IMR-90 (cell line): ENCODE data around the gene C1orf74. TPM values are rescaled to one million over a fixed set of nuclear protein-coding genes. Genes with fewer than 3 reads are reported as not detected.

Experiments used
- ATAC-seq: fragments of 200-7000 bp; cut with Tn5 transposase; 2 replicates; pipeline ENCODE4 v1.9.1; 2020; ENCODE audit warnings: low read depth, mild to moderate bottlenecking, moderate library complexity
- BruUV-seq: library from RNA; stranded (reverse); fragments of 400-500 nt; replicated peaks from 2 replicates; lab custom pipeline; 2021; lab: Mats Ljungman, UMichigan
- CTCF ChIA-PET: fragments of 300-600 bp; formaldehyde crosslinking; extraction: SDS; loops from one replicate; lab custom pipeline; 2021; ENCODE audit warnings: antibody characterized with exemption; lab: Yijun Ruan, JAX
- POLR2A ChIA-PET: fragments of 300-600 bp; sonication (Branson Sonifier 250); formaldehyde crosslinking; loops from one replicate; lab custom pipeline; 2022; ENCODE audit warnings: antibody characterized with exemption; ENCODE audit not compliant: unreplicated experiment; lab: Charles Lee
- DNase-seq: peaks from one replicate; pipeline ENCODE4 v3.0.0; 2013
- H2AFZ ChIP-seq: replicated peaks from 2 replicates; pipeline ENCODE3; 2013; ENCODE audit warnings: low read length, mild to moderate bottlenecking; ENCODE audit not compliant: poor library complexity
- H2AK5ac ChIP-seq: 2 replicates; pipeline ENCODE4 v1.6.1; 2013; ENCODE audit warnings: low read depth, low read length, inconsistent platforms
- H2AK9ac ChIP-seq: replicated peaks from 2 replicates; pipeline ENCODE3; 2013; ENCODE audit warnings: mild to moderate bottlenecking, low read depth, low read length, moderate library complexity; ENCODE audit not compliant: poor library complexity
- H2BK120ac ChIP-seq: 2 replicates; pipeline ENCODE4 v1.6.1; 2013; ENCODE audit warnings: low read depth, low read length, inconsistent platforms
- H2BK15ac ChIP-seq: 3 replicates; pipeline ENCODE4 v1.6.1; 2013; ENCODE audit warnings: low read depth, low read length, inconsistent platforms
- H2BK20ac ChIP-seq: 2 replicates; pipeline ENCODE4 v1.6.1; 2013; ENCODE audit warnings: low read depth, mild to moderate bottlenecking, inconsistent platforms, low read length, moderate library complexity
- H2BK5ac ChIP-seq: 2 replicates; pipeline ENCODE4 v1.6.1; 2013; ENCODE audit warnings: mild to moderate bottlenecking, low read depth, low read length, inconsistent platforms; ENCODE audit not compliant: poor library complexity, severe bottlenecking
- H3K14ac ChIP-seq: replicated peaks from 2 replicates; pipeline ENCODE4 v1.6.1; 2013; ENCODE audit warnings: low read depth, low read length, inconsistent platforms
- H3K18ac ChIP-seq: 2 replicates; pipeline ENCODE4 v1.6.1; 2013; ENCODE audit warnings: low read depth, low read length, control low read depth
- H3K23ac ChIP-seq: 2 replicates; pipeline ENCODE4 v1.6.1; 2013; ENCODE audit warnings: low read depth, low read length, inconsistent platforms
- H3K27ac ChIP-seq: 2 replicates; pipeline ENCODE4 v1.5.1; 2013; ENCODE audit warnings: mild to moderate bottlenecking, control low read depth, low read length; ENCODE audit not compliant: insufficient read depth
- H3K27me3 ChIP-seq: 2 replicates; pipeline ENCODE4 v1.6.1; 2013; ENCODE audit warnings: low read length; ENCODE audit not compliant: control insufficient read depth, insufficient read depth
- H3K36me3 ChIP-seq: 2 replicates; pipeline ENCODE4 v1.6.1; 2013; ENCODE audit warnings: low read length, mixed read lengths; ENCODE audit not compliant: control insufficient read depth, insufficient read depth
- H3K4ac ChIP-seq: 2 replicates; pipeline ENCODE4 v1.6.1; 2013; ENCODE audit warnings: low read depth, low read length, inconsistent platforms
- H3K4me1 ChIP-seq: 2 replicates; pipeline ENCODE4 v1.6.1; 2013; ENCODE audit warnings: low read length, mixed read lengths; ENCODE audit not compliant: control insufficient read depth, insufficient read depth
- H3K4me2 ChIP-seq: 2 replicates; pipeline ENCODE4 v1.6.1; 2013; ENCODE audit warnings: low read depth, mild to moderate bottlenecking, control low read depth, low read length, moderate library complexity
- H3K4me3 ChIP-seq: 2 replicates; pipeline ENCODE4 v1.5.1; 2013; ENCODE audit warnings: low read depth, mild to moderate bottlenecking, control low read depth, low read length, moderate library complexity; ENCODE audit not compliant: insufficient read depth
- H3K56ac ChIP-seq: 2 replicates; pipeline ENCODE4 v1.6.1; 2013; ENCODE audit warnings: low read length, inconsistent platforms; ENCODE audit not compliant: insufficient read depth; ENCODE audit errors: extremely low read depth
- H3K79me1 ChIP-seq, 2 experiments: 2 replicates each; pipeline ENCODE4 v1.6.1; 2013; ENCODE audit warnings: low read length in 2 of 2, inconsistent platforms in 1 of 2, low read depth in 1 of 2
- H3K9ac ChIP-seq: 2 replicates; pipeline ENCODE4 v1.6.1; 2013; ENCODE audit warnings: low read depth, low read length, control low read depth
- H3K9me1 ChIP-seq: 2 replicates; pipeline ENCODE4 v1.6.1; 2013; ENCODE audit warnings: low read length, inconsistent platforms; ENCODE audit not compliant: insufficient read depth
- H3K9me3 ChIP-seq: 2 replicates; pipeline ENCODE4 v1.6.1; 2013; ENCODE audit warnings: low read length; ENCODE audit not compliant: control insufficient read depth, insufficient read depth
- H4K20me1 ChIP-seq: 2 replicates; pipeline ENCODE4 v1.6.1; 2013; ENCODE audit warnings: low read length, inconsistent platforms; ENCODE audit not compliant: insufficient read depth
- H4K5ac ChIP-seq: 2 replicates; pipeline ENCODE4 v1.6.1; 2013; ENCODE audit warnings: mild to moderate bottlenecking, low read depth, low read length, control low read depth
- H4K8ac ChIP-seq, 2 experiments: 2 replicates each; pipeline ENCODE4 v1.6.1; 2013; ENCODE audit warnings: low read depth in 2 of 2, low read length in 2 of 2, control low read depth in 1 of 2, inconsistent platforms in 1 of 2
- H4K91ac ChIP-seq: 2 replicates; pipeline ENCODE4 v1.6.1; 2013; ENCODE audit warnings: low read depth, low read length, inconsistent platforms; ENCODE audit not compliant: insufficient read depth
- CTCF ChIP-seq: conservative IDR thresholded peaks from 2 replicates; pipeline ENCODE4 v1.5.1; 2012; ENCODE audit warnings: mild to moderate bottlenecking, low read depth, low read length, improper control_type of control experiment
- FOS ChIP-seq: fragments of 150-350 bp; IDR thresholded peaks from 2 replicates; pipeline ENCODE4 v1.6.1; 2016; ENCODE audit warnings: low read depth, low read length
- MAFK ChIP-seq: IDR thresholded peaks from 2 replicates; pipeline ENCODE4 v1.6.1; 2012; ENCODE audit warnings: low read depth, low read length, improper control_type of control experiment
- MAZ ChIP-seq: IDR thresholded peaks from 2 replicates; pipeline ENCODE4 v1.6.1; 2012; ENCODE audit warnings: low read depth, mild to moderate bottlenecking, low read length, improper control_type of control experiment, moderate library complexity, borderline replicate concordance
- MXI1 ChIP-seq: IDR thresholded peaks from 2 replicates; pipeline ENCODE4 v1.6.1; 2012; ENCODE audit warnings: low read depth, mild to moderate bottlenecking, low read length, moderate library complexity, borderline replicate concordance
- NFE2L2 ChIP-seq: fragments of 150-350 bp; IDR thresholded peaks from 2 replicates; pipeline ENCODE4 v1.6.1; 2016; ENCODE audit warnings: low read depth, mild to moderate bottlenecking, low read length
- POLR2A ChIP-seq: IDR thresholded peaks from 2 replicates; pipeline ENCODE4 v1.6.1; 2012; ENCODE audit warnings: mild to moderate bottlenecking, low read depth, low read length
- RAD21 ChIP-seq: IDR thresholded peaks from 2 replicates; pipeline ENCODE4 v1.6.1; 2012; ENCODE audit warnings: low read length, improper control_type of control experiment
- RCOR1 ChIP-seq: IDR thresholded peaks from 2 replicates; pipeline ENCODE4 v1.6.1; 2012; ENCODE audit warnings: mild to moderate bottlenecking, low read length, improper control_type of control experiment; ENCODE audit not compliant: insufficient replicate concordance
- RFX5 ChIP-seq: IDR thresholded peaks from 2 replicates; pipeline ENCODE4 v1.8.0; 2012; ENCODE audit warnings: low read depth, mild to moderate bottlenecking, low read length, moderate library complexity
- WGBS, 2 experiments: methylation state at CpG; one replicate each; pipeline versions ENCODE4 v1.1.5 to v1.1.7; 2013; ENCODE audit warnings: missing lambda C conversion rate in 2 of 2; ENCODE audit not compliant: insufficient read length in 1 of 2; ENCODE audit errors: extremely low coverage in 2 of 2; 5-methylcytosine and 5-hydroxymethylcytosine counted together
- dilution Hi-C: fragments of 300-500 bp; cut with HindIII; formaldehyde crosslinking; loops from one replicate; pipeline ENCODE4 v1.14.3; 2018; ENCODE audit warnings: low sequenced_read_pairs; ENCODE audit not compliant: unreplicated experiment
- in situ Hi-C: fragments of 300-500 bp; cut with MboI; formaldehyde crosslinking; loops from 3 replicates; pipeline ENCODE4 v1.14.3; 2019; ENCODE audit warnings: low sequenced_read_pairs, inconsistent platforms, mixed read lengths
- intact Hi-C: fragments of 100-400 bp; cut with micrococcal nuclease; formaldehyde crosslinking; loops from 2 replicates; pipeline ENCODE4 v1.10.0; 2022
- polyA plus RNA-seq, 3 experiments: library from polyadenylated mRNA; depleted of rRNA; stranded (reverse); fragments of >200 nt; gene quantifications; 2 replicates each; pipeline ENCODE4 v1.2.3, GENCODE V29; 2012; ENCODE audit warnings: low replicate concordance in 1 of 3
- total RNA-seq: library from RNA; depleted of rRNA; stranded (reverse); fragments of >200 nt; gene quantifications from 2 replicates; pipeline ENCODE4 v1.2.3, GENCODE V29; 2012

C1orf74 gene
- total and polyA plus RNA-seq, 2 of the 4 experiments (the other 2 are of a cell fraction), result 1.1 to 4.3 TPM

DNA sequence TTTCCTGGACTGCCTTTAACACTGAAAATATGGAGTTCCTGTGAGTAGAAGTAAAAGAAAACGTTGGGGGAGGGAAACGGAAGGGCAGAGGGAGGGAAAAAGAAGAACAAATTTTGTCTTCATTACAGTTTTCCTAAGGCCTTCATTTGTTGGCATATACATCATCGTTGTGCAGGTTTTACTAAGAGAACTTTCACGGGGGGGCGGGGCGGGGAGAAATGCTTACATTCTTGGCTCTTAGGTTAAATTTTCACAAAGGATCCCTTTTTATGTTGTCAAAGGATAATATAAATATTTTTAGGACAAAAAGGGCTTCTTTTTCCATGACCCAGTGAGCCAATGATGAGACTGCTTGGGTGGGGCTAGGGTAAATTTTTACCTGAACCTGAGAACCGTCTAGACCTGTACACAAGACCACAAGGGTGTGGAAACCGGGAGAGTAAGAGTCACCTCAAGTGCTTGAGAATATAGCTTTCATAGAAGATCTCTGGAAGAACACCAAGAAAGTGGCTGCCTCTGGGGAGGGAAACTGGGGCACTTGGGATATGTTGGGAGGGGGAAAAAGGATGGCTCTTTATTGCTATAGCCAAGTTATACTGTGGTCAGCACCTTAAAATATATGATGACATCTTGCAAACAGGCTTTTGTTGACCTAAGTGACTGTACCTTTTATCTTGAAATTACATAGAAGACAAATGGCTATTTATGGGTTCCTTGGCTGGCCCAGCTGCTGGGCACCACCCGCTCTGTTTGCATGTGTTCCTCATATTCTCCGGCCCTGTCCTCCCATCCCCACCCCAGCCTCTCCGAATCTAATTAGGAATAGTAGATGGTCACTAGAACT is 41.5 kb upstream of the C1orf74 start (continued):
- no peak for TF ChIP-seq NFE2L2
- no peak for TF ChIP-seq POLR2A

- peak; percentile 78 for DNase-seq
- BruUV-seq, result no TSS peak
- TF ChIP-seq MAZ, result no peak
- TF ChIP-seq RFX5, result no peak
- TF ChIP-seq MAFK, result no peak
- no peak for TF ChIP-seq NFE2L2
- peak; percentile 55 for TF ChIP-seq RAD21
- no peak for TF ChIP-seq MXI1
- no peak for TF ChIP-seq FOS
- no peak for TF ChIP-seq POLR2A
- TF ChIP-seq CTCF, result peak; percentile 73
- no peak for TF ChIP-seq RCOR1
Observed at GRCh38 chr1:209823143-209824041, 39.0 kb upstream of the C1orf74 start.

More at GRCh38 chr1:209823143-209824041, 39.0 kb upstream of the C1orf74 start:
- Histone ChIP-seq H2BK20ac (peak overlapping the region; percentile 74; the same call in 1 of the 2 replicates), H2AFZ (peak overlapping the region; percentile 83), H2BK15ac (peak overlapping the region; percentile 70; the same call in 1 of the 3 replicates), H3K4ac (peak overlapping the region; percentile 43; the same call in 1 of the 2 replicates), H3K14ac (peak overlapping the region; percentile 59), H3K9ac (no peak overlapping the region), H3K23ac (peak overlapping the region; percentile 37; the same call in 1 of the 2 replicates), H3K4me2 (peak overlapping the region; percentile 40; the same call in 1 of the 2 replicates), H4K5ac (peak overlapping the region; percentile 4; the same call in 1 of the 2 replicates), H2BK120ac (peak overlapping the region; percentile 59; the same call in 1 of the 2 replicates), H4K20me1 (no peaks in the 10 kb centered on the region), H3K36me3 (no peaks in the 10 kb centered on the region), H2BK5ac (peak overlapping the region; percentile 35), H3K4me1 (no peaks in the 10 kb centered on the region), H3K27ac (no peak overlapping the region), H2AK5ac (no peak overlapping the region), H3K4me3 (no peak overlapping the region), H4K91ac (no peak overlapping the region), H3K18ac (no peak overlapping the region), H2AK9ac (no peak overlapping the region), H3K27me3 (no peaks in the 10 kb centered on the region), H3K56ac (no peak overlapping the region), H4K8ac (peak overlapping the region; percentile 17 to 72), H3K9me3 (no peaks in the 10 kb centered on the region), H3K79me1 (peaks cover 0 to 3% of the 10 kb centered on the region in 2 experiments; a peak in 1 of 4 replicates), H3K9me1 (peaks cover 3% of the 10 kb centered on the region)
- dilution Hi-C loops, result loop anchor here (25.0 kb wide), 1 partner anchor 164 kb away; no protein-coding TSS in a partner anchor
- intact Hi-C loops, result loop anchor here (5.0 to 10.0 kb wide), 2 partner anchors 221 to 881 kb away; no protein-coding TSS in a partner anchor
- CTCF ChIA-PET, result interaction anchor here (0.8 to 2.3 kb wide), 13 partner anchors 10 to 166 kb away, joined by 3 to 12 read pairs (median 5); no protein-coding TSS in a partner anchor
- no CpG with 5 or more reads among the region's 12 CpGs for WGBS, 2 experiments
- peak; percentile 73 for ATAC-seq
- in situ Hi-C loops, result no loop called here
- POLR2A ChIA-PET, result no interaction called here
